HG02840 (cell line): ENCODE data around the gene C11orf21.

ENCODE experiments used
- ATAC-seq: cut with Tn5 transposase; IDR thresholded peaks from one replicate; pipeline ENCODE4 v1.9.1; 2021; ENCODE audit warnings: mild to moderate bottlenecking, moderate library complexity, moderate number of reproducible peaks; ENCODE audit not compliant: unreplicated experiment, low FRiP score

The C11orf21 gene

DNA sequence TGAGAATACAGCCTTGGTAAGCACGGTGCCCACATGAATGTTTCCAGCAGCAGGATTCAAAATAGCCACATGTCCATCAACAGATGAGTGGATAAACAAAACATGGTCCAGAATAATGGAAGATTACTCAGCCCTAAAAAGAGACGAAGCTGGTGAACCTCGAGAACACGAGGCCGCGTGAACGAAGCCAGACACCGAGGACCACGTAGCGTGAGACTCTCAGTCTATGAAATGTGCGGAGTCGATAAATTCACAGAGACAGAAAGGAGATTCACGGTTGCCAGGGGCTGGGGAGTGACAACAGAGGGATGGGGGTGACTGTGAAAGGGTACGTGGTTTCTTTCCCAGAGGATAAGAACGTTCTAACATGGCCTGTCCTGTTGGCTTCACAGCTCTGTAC lies 28.4 kb downstream of the C11orf21 start:
- ATAC-seq, result no peak

DNA sequence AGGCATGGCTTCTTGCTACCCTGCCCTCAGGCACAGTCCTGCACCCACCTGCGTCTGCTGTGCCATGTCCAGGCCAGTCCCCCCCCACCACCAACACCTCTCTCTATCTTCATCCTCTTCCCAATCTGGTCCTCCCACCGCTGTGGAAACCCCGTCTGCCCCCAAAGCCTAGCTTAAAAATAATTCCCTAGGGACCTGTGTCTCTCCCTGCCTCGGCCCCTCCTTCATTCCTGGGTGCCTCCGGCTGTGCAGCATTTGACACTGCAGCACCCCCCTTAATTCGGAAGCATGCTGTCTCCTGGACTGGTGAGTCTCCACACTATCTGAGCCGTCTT lies 28.8 kb downstream of the C11orf21 start:
- no peak for ATAC-seq

DNA sequence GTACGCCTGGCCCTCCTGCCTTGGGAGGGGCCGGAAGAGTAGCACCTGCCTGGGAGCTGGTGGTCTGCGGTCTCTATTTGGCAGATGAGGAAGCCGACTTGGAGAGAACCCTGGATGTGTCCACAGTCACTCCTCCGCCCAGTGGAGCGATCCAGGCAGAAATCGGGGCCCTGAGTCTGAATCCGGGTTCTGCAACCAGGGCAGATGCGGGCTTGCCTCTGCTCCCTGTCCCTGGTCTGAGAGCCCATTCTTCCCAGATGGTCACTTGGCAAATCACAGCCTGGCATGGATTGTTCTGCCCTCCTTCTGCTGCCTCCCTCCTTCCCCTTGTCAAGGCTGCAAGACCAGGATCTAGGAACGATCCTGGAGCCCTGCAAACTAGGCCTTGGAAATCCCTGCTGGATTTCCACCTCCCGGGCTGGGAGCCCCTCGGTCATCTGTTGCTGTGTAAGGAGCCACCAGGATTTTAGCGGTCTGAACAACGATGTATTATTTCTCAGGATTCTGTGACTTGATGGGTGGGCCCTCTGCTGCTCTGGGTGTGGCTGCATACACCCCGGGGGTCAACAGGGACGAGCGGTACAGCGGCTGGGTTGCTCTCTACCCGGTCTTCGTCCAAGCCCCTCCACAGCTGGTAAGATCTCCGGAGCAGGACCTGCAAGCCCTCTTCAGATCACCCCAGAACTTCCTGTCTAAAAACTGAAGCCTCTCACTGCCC lies 29.3 kb downstream of the C11orf21 start:
- no peak for ATAC-seq

- no peak for ATAC-seq
Measured at GRCh38 chr11:2271327-2272227, 30.1 kb downstream of the C11orf21 start.

- no peak for ATAC-seq
Measured at GRCh38 chr11:2271077-2271326, 30.7 kb downstream of the C11orf21 start.

GRCh38 chr11:2270322-2271076 lies 31.2 kb downstream of the C11orf21 start, which contains the start of gene ASCL2:
Gene ASCL2 (minus strand): TSS chr11:2270588. CDS start chr11:2270332, 256 bp downstream.
- ATAC-seq, result no peak

DNA sequence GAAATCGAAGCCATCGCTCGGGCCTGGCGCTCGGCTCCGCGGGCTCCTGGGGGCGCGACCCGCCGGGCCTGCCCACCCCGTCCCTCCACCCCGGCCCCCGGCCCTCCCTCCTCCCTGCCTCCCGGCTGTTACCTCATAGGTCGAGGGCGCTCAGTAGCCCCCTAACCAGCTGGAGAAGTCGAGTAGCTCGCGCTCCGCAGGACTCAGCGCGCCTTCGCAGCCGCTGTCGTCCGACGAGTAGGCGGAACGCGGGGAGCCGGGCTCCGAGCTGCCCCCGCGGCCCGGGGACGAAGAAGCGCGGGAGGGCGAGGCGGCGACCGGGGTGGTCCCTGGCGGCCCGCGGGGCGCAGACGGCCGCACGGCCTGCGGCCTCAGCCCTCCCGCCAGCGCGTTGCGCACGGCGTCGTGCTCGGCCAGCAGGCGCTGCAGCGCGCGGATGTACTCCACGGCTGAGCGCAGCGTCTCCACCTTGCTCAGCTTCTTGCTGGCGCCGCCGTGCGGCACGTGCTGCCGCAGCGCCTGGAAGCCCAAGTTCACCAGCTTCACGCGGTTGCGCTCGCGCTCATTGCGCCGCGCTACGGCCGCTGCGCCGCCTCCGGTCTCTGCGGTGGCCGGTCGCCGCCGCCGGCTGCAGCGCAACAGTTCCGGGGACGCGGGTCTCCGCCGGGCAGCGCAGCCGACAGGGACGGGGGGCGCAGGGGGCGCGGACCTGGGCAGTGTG lies 32.0 kb downstream of the C11orf21 start:
- no peak for ATAC-seq

DNA sequence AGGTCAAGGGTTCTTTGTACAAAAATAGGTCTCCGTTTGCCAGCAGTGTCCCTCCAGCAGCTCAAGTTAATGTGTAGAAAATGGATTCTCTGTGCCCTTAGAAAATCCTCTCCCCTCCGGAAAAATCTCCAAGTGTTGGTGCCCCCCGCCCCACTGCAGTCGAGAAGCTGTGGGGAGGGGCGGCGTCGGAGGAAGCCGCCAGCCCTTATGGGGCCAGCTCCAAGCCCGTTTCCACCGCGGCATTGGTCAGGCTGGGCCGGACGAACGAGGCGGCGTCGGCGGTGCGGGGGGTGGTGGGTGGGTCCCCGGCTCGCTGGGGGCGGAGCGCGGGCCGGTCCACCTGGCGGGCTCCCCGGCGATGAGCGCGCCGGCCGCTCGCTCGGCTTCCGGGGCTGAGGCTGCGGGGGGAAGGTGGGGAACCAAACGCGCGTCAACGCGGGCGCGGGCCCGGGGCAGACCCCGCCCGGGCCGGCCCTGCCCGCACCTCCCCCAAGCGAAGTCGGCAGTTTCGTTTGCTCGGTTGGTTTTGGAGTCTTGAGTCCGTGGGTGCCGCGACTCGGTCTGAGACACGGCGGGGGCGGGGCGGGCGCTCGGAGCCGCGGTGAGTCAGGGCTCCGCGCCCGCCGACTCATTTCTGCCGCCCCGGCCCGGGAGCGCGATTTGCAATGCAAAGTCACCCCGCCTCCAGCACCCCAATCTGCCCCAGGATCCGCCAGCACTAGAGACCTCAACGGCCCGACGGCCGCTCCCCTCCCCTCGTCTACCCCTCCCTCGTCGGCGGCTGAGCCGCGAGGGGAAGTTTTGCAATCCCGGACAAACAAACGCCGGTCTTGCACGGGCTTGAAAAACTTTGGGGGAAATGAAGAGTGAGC lies 32.8 kb downstream of the C11orf21 start:
- ATAC-seq, result no peak

DNA sequence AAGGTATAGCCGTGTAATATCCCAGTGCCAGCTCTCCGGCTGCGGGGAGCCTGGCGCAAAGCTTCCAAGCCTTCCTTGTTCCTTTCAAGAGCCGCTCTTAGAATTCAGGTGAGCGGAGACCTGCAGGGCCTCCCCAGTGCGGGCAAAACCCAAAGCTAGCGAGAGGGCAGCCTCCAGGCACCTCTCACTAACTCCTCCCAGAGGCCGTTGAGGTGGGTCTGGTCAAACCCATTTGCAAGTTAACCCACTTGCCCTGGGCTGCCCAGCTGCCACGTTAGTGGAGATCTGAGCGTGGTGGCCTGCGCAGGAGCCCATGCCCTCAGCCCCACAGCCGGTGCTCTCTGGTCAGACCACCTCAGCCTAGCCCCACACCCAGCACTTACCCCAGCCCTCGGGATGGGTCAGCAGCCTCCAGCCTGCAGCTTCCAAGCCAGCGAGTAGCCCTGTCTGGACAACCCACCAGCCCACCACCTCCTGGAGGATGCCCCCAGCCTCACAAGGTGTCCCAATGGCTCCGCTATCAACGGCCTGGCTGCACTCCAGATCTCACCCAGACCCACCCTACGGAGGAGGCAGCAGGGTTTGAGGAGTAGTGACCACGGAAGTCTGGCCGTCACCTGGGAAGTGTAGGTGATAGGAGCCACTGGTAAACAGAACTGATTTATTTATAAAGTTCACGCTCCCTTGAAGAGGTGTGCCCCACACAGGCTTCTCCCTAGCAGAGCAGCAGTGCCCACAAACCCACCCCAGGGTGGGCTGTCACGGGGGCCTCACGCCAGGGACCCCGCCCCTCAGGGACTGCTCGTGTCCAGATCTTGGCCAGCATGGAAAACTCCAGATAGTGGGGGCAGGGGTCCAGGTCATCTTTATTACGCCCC lies 33.6 kb downstream of the C11orf21 start:
- ATAC-seq, result no peak

DNA sequence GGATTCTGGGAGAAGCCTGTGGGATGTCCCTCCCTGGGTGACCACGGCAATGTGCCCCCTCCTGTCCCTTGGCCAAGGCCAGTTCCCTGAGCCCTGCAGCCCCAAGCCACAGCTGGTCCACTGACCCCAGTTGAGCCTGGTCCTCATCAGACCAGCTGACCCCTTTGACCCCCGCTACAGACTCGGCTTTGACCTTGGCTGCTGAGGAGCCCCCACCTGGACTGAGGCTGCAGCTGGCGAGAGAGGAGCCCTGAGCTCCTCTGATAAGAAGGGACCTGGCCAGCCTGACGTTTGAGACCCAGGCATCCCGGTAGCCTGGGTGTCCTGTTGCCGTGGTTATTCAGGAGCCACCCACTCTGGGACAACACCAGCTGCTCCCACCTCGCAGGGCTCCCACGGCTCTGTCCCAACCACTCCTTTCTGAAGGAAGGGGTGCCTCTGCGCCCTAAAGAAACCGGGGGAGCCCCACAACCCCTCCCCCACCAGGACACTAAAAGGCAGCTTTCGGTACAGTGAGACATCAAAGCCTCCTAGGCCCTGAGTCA lies 34.3 kb downstream of the C11orf21 start:
- no peak for ATAC-seq

GRCh38 chr11:2266586-2267305 lies 35.0 kb downstream of the C11orf21 start:
- no peak for ATAC-seq

GRCh38 chr11:2265854-2266585 lies 35.7 kb downstream of the C11orf21 start:
- ATAC-seq, result no peak

DNA sequence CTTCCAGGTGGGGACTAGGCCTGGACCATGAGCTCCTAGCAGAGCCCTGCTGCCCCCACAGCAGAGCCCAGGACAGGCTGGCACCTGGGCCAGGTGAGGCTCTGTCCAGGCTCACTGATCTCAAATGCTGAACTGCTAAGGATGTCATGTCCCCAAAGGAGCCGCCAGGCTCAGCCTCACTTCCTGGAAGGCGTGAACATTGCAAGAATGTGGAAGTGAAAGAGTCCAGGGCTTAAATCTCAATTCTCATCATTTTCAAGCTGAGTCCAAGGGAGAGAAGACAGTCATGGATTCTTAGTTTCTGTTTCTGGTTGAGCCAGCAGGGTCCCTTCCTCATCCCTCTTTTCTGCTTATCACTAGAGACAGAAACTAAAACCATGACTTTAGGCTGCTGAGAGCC lies 36.3 kb downstream of the C11orf21 start:
- ATAC-seq, result no peak

GRCh38 chr11:2264366-2265053 lies 37.2 kb downstream of the C11orf21 start:
- no peak for ATAC-seq

GRCh38 chr11:2263724-2264360 lies 37.9 kb downstream of the C11orf21 start:
- ATAC-seq, result no peak

DNA sequence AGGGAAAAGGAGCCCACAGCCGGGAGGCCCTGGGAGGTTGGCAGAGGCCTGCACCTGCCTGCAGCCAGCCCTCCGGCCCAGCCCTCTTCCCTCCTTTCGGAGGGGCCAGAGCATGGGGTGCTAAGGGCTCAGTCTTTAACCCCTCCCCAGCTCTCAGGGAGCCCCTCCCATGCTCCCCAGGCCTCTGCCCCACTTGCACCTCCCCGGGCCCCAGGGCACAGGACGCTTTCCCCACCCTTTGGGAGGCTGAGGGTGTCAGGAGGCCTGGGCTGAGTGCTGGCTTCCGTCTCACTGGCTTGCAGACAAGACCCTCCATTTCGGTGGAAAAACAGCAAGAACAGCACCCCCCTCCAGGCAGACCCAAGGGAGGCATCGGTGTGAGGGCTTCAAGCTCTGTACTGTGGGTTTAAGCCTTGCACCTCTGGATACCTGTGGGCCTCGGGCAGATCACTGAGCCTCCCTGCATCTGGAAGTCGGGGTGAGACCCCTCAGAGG lies 38.6 kb downstream of the C11orf21 start:
- no peak for ATAC-seq
